ENCODE results near the gene FBXW5. TPM values are rescaled to one million over a fixed set of nuclear protein-coding genes. Genes with fewer than 3 reads are reported as not detected.

The FBXW5 gene
- total and polyA plus RNA-seq, 9 of the 15 experiments (the other 6 are each of a cell fraction or from before 2014, with no cell fraction given): 0.21 to 128 (median 37.0) TPM

DNA sequence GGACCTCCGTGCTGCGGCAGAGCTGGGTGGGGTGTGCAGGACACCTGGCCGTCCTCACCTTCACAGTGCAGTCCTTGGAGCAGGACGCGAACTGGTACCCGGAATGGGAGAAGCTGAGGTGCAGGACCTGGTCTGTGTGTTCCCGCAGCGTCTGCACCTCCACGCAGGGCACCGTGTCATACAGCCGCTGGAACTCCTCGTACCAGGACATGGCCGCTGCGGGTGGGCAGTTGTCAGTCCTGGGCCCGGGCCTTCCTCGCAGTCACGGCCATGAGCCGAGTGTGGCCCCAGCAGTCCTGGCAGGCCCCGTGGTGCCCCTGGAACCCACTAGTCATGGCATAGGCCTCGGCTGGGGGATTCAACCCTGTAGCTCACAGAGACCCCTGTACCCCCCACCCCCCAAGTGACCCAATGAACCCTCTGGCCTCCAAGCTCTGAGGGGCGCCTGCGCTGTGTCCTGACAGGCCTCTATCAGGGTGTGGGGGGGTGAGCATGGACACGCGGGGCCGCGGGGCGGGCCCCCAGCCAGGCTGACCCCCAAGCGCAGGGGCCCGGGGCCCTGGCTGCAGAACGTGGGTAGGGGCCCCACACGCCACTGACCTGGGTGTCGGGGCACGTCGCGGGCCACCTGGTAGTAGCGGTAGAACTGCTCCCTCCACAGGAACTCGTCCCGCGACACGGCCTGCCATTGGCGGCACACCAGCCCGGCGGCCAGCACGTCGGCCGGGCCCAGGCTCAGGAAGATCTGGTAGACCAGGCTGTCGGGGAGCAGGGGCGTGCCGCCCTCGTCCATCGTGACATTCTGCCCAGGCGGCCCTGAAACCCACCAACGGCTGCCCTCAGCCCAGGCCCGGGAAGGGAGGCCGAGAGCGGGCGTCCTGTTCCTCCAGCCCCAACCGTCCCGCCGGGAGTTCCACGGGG lies 987 bp downstream of the FBXW5 start (continued):
- TF ChIP-seq, protein P1, sequence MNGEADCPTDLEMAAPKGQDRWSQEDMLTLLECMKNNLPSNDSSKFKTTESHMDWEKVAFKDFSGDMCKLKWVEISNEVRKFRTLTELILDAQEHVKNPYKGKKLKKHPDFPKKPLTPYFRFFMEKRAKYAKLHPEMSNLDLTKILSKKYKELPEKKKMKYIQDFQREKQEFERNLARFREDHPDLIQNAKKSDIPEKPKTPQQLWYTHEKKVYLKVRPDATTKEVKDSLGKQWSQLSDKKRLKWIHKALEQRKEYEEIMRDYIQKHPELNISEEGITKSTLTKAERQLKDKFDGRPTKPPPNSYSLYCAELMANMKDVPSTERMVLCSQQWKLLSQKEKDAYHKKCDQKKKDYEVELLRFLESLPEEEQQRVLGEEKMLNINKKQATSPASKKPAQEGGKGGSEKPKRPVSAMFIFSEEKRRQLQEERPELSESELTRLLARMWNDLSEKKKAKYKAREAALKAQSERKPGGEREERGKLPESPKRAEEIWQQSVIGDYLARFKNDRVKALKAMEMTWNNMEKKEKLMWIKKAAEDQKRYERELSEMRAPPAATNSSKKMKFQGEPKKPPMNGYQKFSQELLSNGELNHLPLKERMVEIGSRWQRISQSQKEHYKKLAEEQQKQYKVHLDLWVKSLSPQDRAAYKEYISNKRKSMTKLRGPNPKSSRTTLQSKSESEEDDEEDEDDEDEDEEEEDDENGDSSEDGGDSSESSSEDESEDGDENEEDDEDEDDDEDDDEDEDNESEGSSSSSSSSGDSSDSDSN (IDR thresholded peaks at IDR 0.05; ENCODE audit: borderline replicate concordance in 1 of 2, low read depth in 2 of 2, low read length in 2 of 2): peak; percentile 16 to 55; a peak in 2 of 4 replicates
- TF ChIP-seq MED1 (CRISPR knock-in tag; IDR thresholded peaks at IDR 0.05; ENCODE audit: borderline replicate concordance) (no peak), ZNF324 (CRISPR knock-in tag; IDR thresholded peaks at IDR 0.05) (no peak), ZNF384 (IDR thresholded peaks at IDR 0.05; ENCODE audit: low read depth, low read length) (no peak), ZNF780A (CRISPR knock-in tag; IDR thresholded peaks at IDR 0.05) (no peak), MCM7 (IDR thresholded peaks at IDR 0.05) (no peak), HNRNPL (IDR thresholded peaks at IDR 0.05; ENCODE audit: low read depth, low read length) (no peak), CBX2 (IDR thresholded peaks at IDR 0.05; ENCODE audit: insufficient read depth, low read length, poor library complexity, severe bottlenecking) (no peak), RHOXF2B (CRISPR knock-in tag; conservative IDR thresholded peaks at IDR 0.05) (no peak), NFIC (IDR thresholded peaks at IDR 0.05) (no peak), SAP30 (IDR thresholded peaks at IDR 0.05; ENCODE audit: borderline replicate concordance, insufficient read depth, low read depth, low read length, poor library complexity, severe bottlenecking) (no peak), GABPB2 (CRISPR knock-in tag; conservative IDR thresholded peaks at IDR 0.05) (no peak), ZNF445 (CRISPR knock-in tag; IDR thresholded peaks at IDR 0.05; ENCODE audit: low read depth) (no peak), NEUROD1 (IDR thresholded peaks at IDR 0.05; ENCODE audit: borderline replicate concordance, low read depth, low read length, partially characterized antibody) (no peak), HDAC3 (IDR thresholded peaks at IDR 0.05; ENCODE audit: borderline replicate concordance, partially characterized antibody) (no peak), ZNF274 (IDR thresholded peaks at IDR 0.05; ENCODE audit: borderline replicate concordance, low read depth, low read length) (no peak), HDAC2 (IDR thresholded peaks at IDR 0.05) (0 out of 2 replicates have a peak, but pooled peaks have one; percentile 23), ZNF436 (CRISPR knock-in tag; IDR thresholded peaks at IDR 0.05) (no peak), RBM17 (IDR thresholded peaks at IDR 0.05; ENCODE audit: borderline replicate concordance, low read depth, low read length) (no peak), BRD4 (IDR thresholded peaks at IDR 0.05) (no peak), KLF13 (tag; IDR thresholded peaks at IDR 0.05; ENCODE audit: borderline replicate concordance, low read depth) (0 out of 2 replicates have a peak, but pooled peaks have one; percentile 30), BRF1 (IDR thresholded peaks at IDR 0.05; ENCODE audit: borderline replicate concordance, extremely low read depth, insufficient read length) (no peak), POLR2AphosphoS2 (IDR thresholded peaks at IDR 0.05; ENCODE audit: low read length) (peak; percentile 53; the same call in 1 of the 2 replicates), ZNF41 (CRISPR knock-in tag; conservative IDR thresholded peaks at IDR 0.05) (no peak), ZNF347 (CRISPR knock-in tag; IDR thresholded peaks at IDR 0.05; ENCODE audit: low read depth) (no peak)
- TF ChIP-seq, protein P2, sequence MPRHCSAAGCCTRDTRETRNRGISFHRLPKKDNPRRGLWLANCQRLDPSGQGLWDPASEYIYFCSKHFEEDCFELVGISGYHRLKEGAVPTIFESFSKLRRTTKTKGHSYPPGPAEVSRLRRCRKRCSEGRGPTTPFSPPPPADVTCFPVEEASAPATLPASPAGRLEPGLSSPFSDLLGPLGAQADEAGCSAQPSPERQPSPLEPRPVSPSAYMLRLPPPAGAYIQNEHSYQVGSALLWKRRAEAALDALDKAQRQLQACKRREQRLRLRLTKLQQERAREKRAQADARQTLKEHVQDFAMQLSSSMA (CRISPR knock-in tag; IDR thresholded peaks at IDR 0.05): no peak

All from K562 (cell line).